Measurements from ENCODE around the gene ZNF280A.

The ZNF280A gene

GRCh38 chr22:22521631-22522030 is 1.6 kb upstream of the ZNF280A start:
- TF ChIP-seq REST (IDR thresholded peaks at IDR 0.05; ENCODE audit: insufficient replicate concordance, low read depth) (no peak), CTCF (IDR thresholded peaks at IDR 0.05; ENCODE audit: insufficient read depth, low read length) (no peak), SPI1 (IDR thresholded peaks at IDR 0.05; ENCODE audit: borderline replicate concordance, low read depth) (no peak), GABPA (IDR thresholded peaks at IDR 0.05; ENCODE audit: low read depth) (no peak)
- no peak overlapping the region for H3K4me3 ChIP-seq (replicated peaks; ENCODE audit: insufficient read depth, low read length)
- no peaks in the 10 kb centered on the region for H3K27me3 ChIP-seq (ENCODE audit: insufficient read depth, poor library complexity, severe bottlenecking)
- DNase-seq (ENCODE audit: low read depth in 1 of 2, low spot score in 1 of 2) = no peak
- H3K27ac ChIP-seq (replicated peaks) = no peak overlapping the region

- no peak overlapping the region for H3K4me3 ChIP-seq (replicated peaks; ENCODE audit: insufficient read depth, low read length)
- no peak for TF ChIP-seq REST (IDR thresholded peaks at IDR 0.05; ENCODE audit: insufficient replicate concordance, low read depth)
- TF ChIP-seq CTCF (IDR thresholded peaks at IDR 0.05; ENCODE audit: insufficient read depth, low read length) = no peak
- TF ChIP-seq SPI1 (IDR thresholded peaks at IDR 0.05; ENCODE audit: borderline replicate concordance, low read depth) = no peak
- TF ChIP-seq POLR2AphosphoS5 (IDR thresholded peaks at IDR 0.05; ENCODE audit: low read depth) = no peak
- no peak for TF ChIP-seq GABPA (IDR thresholded peaks at IDR 0.05; ENCODE audit: low read depth)
- no peak for DNase-seq (ENCODE audit: low read depth in 1 of 2, low spot score in 1 of 2)
- H3K27me3 ChIP-seq (ENCODE audit: insufficient read depth, poor library complexity, severe bottlenecking) = no peaks in the 10 kb centered on the region
- H3K27ac ChIP-seq (replicated peaks) = no peak overlapping the region
These were observed 865 bp upstream of the ZNF280A start for GRCh38 chr22:22520667-22521602.

GRCh38 chr22:22519591-22519990 is 479 bp downstream of the ZNF280A start:
- no peak overlapping the region for H3K4me3 ChIP-seq (replicated peaks; ENCODE audit: insufficient read depth, low read length)
- H3K27ac ChIP-seq (replicated peaks) = no peak overlapping the region
- no peak for TF ChIP-seq REST (IDR thresholded peaks at IDR 0.05; ENCODE audit: insufficient replicate concordance, low read depth)
- TF ChIP-seq SPI1 (IDR thresholded peaks at IDR 0.05; ENCODE audit: borderline replicate concordance, low read depth) = no peak
- no peak for TF ChIP-seq CTCF (IDR thresholded peaks at IDR 0.05; ENCODE audit: insufficient read depth, low read length)
- TF ChIP-seq POLR2AphosphoS5 (IDR thresholded peaks at IDR 0.05; ENCODE audit: low read depth) = no peak
- TF ChIP-seq GABPA (IDR thresholded peaks at IDR 0.05; ENCODE audit: low read depth) = no peak
- DNase-seq (ENCODE audit: low read depth in 1 of 2, low spot score in 1 of 2) = no peak
- no peaks in the 10 kb centered on the region for H3K27me3 ChIP-seq (ENCODE audit: insufficient read depth, poor library complexity, severe bottlenecking)

Data from HL-60 (cell line).